HG02763 (cell line): ENCODE results near the gene CLIC4.
"Not testable (repeated sequence)": the region's sequence is repeated elsewhere in the genome, so short reads cannot be mapped to it uniquely, and the experiment has no call there.

Source experiments
- ATAC-seq: cut with Tn5 transposase; IDR thresholded peaks from one replicate; pipeline ENCODE4 v1.9.1; 2021; ENCODE audit warnings: mild to moderate bottlenecking, moderate library complexity; ENCODE audit not compliant: unreplicated experiment

Gene CLIC4

GRCh38 chr1:24743404-24744211 is 1.6 kb upstream of the CLIC4 start:
- no peak for ATAC-seq

- peak; percentile 17 for ATAC-seq
Measured at GRCh38 chr1:24745711-24746413, 615 bp downstream of the CLIC4 start.

- no peak for ATAC-seq
Measured at GRCh38 chr1:24748191-24749121, 3.2 kb downstream of the CLIC4 start.

- no peak for ATAC-seq
Measured at GRCh38 chr1:24749252-24749651, 4.0 kb downstream of the CLIC4 start.

- ATAC-seq = no peak
Measured at GRCh38 chr1:24749886-24750285, 4.6 kb downstream of the CLIC4 start.

- ATAC-seq = no peak
Measured at GRCh38 chr1:24751833-24752232, 6.6 kb downstream of the CLIC4 start.

- no peak for ATAC-seq
Measured at GRCh38 chr1:24752305-24752704, 7.1 kb downstream of the CLIC4 start.

GRCh38 chr1:24754229-24754628 is 9.0 kb downstream of the CLIC4 start:
- ATAC-seq = no peak

- not testable (repeated sequence) for ATAC-seq
Measured at GRCh38 chr1:24755323-24755722, 10.1 kb downstream of the CLIC4 start.

- ATAC-seq = no peak
Measured at GRCh38 chr1:24756395-24756794, 11.1 kb downstream of the CLIC4 start.

GRCh38 chr1:24759492-24759891 is 14.2 kb downstream of the CLIC4 start:
- ATAC-seq = no peak

GRCh38 chr1:24761582-24761981 is 16.3 kb downstream of the CLIC4 start:
- no peak for ATAC-seq

GRCh38 chr1:24762133-24762676 is 17.0 kb downstream of the CLIC4 start:
- no peak for ATAC-seq

- ATAC-seq = no peak
Measured at GRCh38 chr1:24763671-24764070, 18.4 kb downstream of the CLIC4 start.

- ATAC-seq = no peak
Measured at GRCh38 chr1:24764439-24764838, 19.2 kb downstream of the CLIC4 start.

GRCh38 chr1:24764848-24765247 is 19.6 kb downstream of the CLIC4 start:
- no peak for ATAC-seq

GRCh38 chr1:24765308-24765988 is 20.2 kb downstream of the CLIC4 start:
- no peak for ATAC-seq

GRCh38 chr1:24767351-24767750 is 22.1 kb downstream of the CLIC4 start:
- no peak for ATAC-seq

- ATAC-seq = no peak
Measured at GRCh38 chr1:24768873-24769605, 23.8 kb downstream of the CLIC4 start.
